HG03575 (cell line): ENCODE measurements around the gene GDPD5.

Experiments
- ATAC-seq: cut with Tn5 transposase; IDR thresholded peaks from one replicate; pipeline ENCODE4 v1.9.1; 2021; ENCODE audit not compliant: unreplicated experiment, insufficient number of reproducible peaks, low FRiP score; ENCODE audit errors: extremely low read depth

Gene GDPD5

GRCh38 chr11:75538150-75538942 lies 12.6 kb upstream of the GDPD5 start:
- no peak for ATAC-seq

- ATAC-seq = no peak
Observed at GRCh38 chr11:75537740-75538139, 12.0 kb upstream of the GDPD5 start.

- no peak for ATAC-seq
Observed at GRCh38 chr11:75536786-75537641, 11.3 kb upstream of the GDPD5 start.

GRCh38 chr11:75535071-75535470 lies 9.3 kb upstream of the GDPD5 start:
- ATAC-seq = no peak

GRCh38 chr11:75534259-75535069 lies 8.7 kb upstream of the GDPD5 start:
- no peak for ATAC-seq

- ATAC-seq = no peak
Observed at GRCh38 chr11:75533896-75534258, 8.1 kb upstream of the GDPD5 start.

GRCh38 chr11:75532200-75533048 lies 6.7 kb upstream of the GDPD5 start:
- ATAC-seq = no peak

- no peak for ATAC-seq
Observed at GRCh38 chr11:75531325-75531724, 5.6 kb upstream of the GDPD5 start.

- ATAC-seq = no peak
Observed at GRCh38 chr11:75530577-75530976, 4.8 kb upstream of the GDPD5 start.

- ATAC-seq = no peak
Observed at GRCh38 chr11:75527938-75528735, 2.4 kb upstream of the GDPD5 start.

- no peak for ATAC-seq
Observed at GRCh38 chr11:75527130-75527529, 1.4 kb upstream of the GDPD5 start.

GRCh38 chr11:75526192-75526541 lies 426 bp upstream of the GDPD5 start:
- ATAC-seq = no peak

GRCh38 chr11:75524665-75525432 lies 892 bp downstream of the GDPD5 start:
- no peak for ATAC-seq

GRCh38 chr11:75523811-75524664 lies 1.7 kb downstream of the GDPD5 start:
- no peak for ATAC-seq

GRCh38 chr11:75523189-75523588 lies 2.6 kb downstream of the GDPD5 start:
- ATAC-seq = no peak

GRCh38 chr11:75522286-75523044 lies 3.3 kb downstream of the GDPD5 start:
- no peak for ATAC-seq
